Prostate gland (tissue), 2 donors: ENCODE results near the gene ZNF490.

Source experiments
- POLR2A ChIP-seq: fragments of 450-650 bp; IDR thresholded peaks from one replicate; pipeline ENCODE4 v1.6.1; 2016; ENCODE audit warnings: antibody characterized with exemption, mild to moderate bottlenecking
- TF ChIP-seq, protein P1 (sequence below), 4 experiments: fragments of 200-600 bp in 2 of 4; fragments of 450-650 bp in 2 of 4; sonication (generic) in 2 of 4; IDR thresholded peaks; 1 replicate in 3 of 4; 2 replicates in 1 of 4; pipeline ENCODE4 v1.5.1; 2016 to 2019; ENCODE audit warnings: antibody characterized with exemption in 4 of 4, mild to moderate bottlenecking in 2 of 4, moderate library complexity in 2 of 4

DNA sequence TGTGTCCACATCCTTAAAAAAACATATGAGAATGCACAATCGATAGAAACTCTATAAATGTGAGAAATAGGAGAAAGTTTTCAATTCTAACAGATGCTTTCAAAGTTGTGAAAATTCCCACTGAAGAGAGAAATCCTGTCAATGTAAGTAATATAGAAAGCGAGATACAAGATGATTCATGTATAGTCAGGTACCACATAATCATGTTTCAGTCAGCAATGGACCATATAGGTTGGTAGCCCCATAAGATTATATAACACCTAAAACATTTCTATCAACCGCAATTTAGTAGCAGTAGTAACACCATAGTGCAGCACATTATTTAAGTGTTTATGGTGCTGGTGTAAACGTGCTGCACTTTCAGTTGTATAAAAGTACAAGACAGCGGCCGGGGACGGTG, 18.6 kb upstream of the ZNF490 start:
- TF ChIP-seq, protein P1, sequence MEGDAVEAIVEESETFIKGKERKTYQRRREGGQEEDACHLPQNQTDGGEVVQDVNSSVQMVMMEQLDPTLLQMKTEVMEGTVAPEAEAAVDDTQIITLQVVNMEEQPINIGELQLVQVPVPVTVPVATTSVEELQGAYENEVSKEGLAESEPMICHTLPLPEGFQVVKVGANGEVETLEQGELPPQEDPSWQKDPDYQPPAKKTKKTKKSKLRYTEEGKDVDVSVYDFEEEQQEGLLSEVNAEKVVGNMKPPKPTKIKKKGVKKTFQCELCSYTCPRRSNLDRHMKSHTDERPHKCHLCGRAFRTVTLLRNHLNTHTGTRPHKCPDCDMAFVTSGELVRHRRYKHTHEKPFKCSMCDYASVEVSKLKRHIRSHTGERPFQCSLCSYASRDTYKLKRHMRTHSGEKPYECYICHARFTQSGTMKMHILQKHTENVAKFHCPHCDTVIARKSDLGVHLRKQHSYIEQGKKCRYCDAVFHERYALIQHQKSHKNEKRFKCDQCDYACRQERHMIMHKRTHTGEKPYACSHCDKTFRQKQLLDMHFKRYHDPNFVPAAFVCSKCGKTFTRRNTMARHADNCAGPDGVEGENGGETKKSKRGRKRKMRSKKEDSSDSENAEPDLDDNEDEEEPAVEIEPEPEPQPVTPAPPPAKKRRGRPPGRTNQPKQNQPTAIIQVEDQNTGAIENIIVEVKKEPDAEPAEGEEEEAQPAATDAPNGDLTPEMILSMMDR (IDR thresholded peaks at IDR 0.05): no peak
- no peak for TF ChIP-seq POLR2A
